GM12892 (cell line): ENCODE results near the gene EFL1.

Source experiments
- POLR2A ChIP-seq: IDR thresholded peaks from 2 replicates; pipeline ENCODE4 v1.6.1; 2011; ENCODE audit warnings: low read depth, low read length, control low read depth
- TAF1 ChIP-seq: IDR thresholded peaks from 2 replicates; pipeline ENCODE4 v1.6.1; 2011; ENCODE audit warnings: low read depth, mild to moderate bottlenecking, control low read depth, low read length, borderline replicate concordance

DNA sequence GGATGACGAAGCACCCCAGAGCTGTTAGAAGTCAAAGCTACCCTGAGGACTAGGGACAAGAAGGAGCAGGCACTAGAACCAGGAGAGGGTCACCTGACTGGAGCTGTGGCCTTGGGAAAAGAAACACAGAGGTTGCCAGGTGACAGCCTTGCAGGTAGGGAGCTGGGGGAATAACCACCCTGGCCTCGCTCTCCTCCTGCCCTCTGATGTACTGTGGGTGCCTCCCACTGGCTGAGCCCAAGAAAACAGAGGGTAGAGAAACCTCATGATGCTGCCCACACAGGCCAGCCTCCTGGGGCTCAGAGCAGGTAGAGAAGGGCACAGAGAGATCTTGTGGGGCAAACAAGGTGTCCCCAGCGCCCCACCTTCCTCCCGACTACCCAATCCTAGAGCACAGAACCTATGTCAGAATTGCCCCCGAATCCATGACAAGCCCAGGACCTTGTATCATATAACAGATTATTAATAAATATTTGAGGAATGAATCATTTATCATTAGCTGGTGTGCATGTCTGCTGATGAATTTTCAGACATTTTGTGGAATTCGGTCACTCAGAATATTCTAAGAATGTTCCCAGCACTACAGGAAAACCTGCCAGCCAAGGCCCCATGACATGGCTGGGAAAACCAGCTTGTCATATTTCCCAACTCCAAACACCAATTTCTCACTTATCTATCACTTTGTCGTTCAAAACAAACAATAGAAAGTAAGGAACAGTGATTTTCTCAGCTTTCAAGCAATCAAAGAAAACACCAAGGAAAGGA, 156.9 kb downstream of the EFL1 start:
- TF ChIP-seq POLR2A (no peak), TAF1 (no peak)
